Spinal cord (tissue), 9 donors: ENCODE results near the gene TARP.

Source experiments
- DNase-seq, 6 donors: peaks; one replicate each; pipeline versions ENCODE4 v3.0.0 to v3.0.0-alpha.2; 2013 to 2015; ENCODE audit warnings: low spot score in 6 of 6, low read depth in 4 of 6
- H3K27ac ChIP-seq: one replicate; pipeline ENCODE4 v1.5.1; 2013; ENCODE audit warnings: low read depth, low read length, control low read depth
- H3K27me3 ChIP-seq: one replicate; pipeline ENCODE4 v1.6.1; 2013; ENCODE audit warnings: low read length; ENCODE audit not compliant: control insufficient read depth, insufficient read depth
- H3K36me3 ChIP-seq: one replicate; pipeline ENCODE4 v1.6.1; 2013; ENCODE audit warnings: low read length; ENCODE audit not compliant: control insufficient read depth, insufficient read depth
- H3K4me1 ChIP-seq: one replicate; pipeline ENCODE4 v1.6.1; 2013; ENCODE audit warnings: low read length; ENCODE audit not compliant: control insufficient read depth, insufficient read depth
- H3K4me3 ChIP-seq: one replicate; pipeline ENCODE4 v1.5.1; 2013; ENCODE audit warnings: low read depth, low read length, control low read depth
- H3K9me3 ChIP-seq: one replicate; pipeline ENCODE4 v1.6.1; 2013; ENCODE audit warnings: low read length; ENCODE audit not compliant: control insufficient read depth, insufficient read depth
- WGBS: methylation state at CpG from one replicate; pipeline ENCODE4 v1.1.5; 2013; ENCODE audit warnings: missing lambda C conversion rate; ENCODE audit not compliant: insufficient coverage; 5-methylcytosine and 5-hydroxymethylcytosine counted together
- donor health status: healthy.

Gene TARP

GRCh38 chr7:38316733-38317360 lies 43.4 kb upstream of the TARP start:
- H3K4me1 ChIP-seq = no peaks in the 10 kb centered on the region
- no peak overlapping the region for H3K4me3 ChIP-seq
- H3K9me3 ChIP-seq = no peaks in the 10 kb centered on the region
- H3K36me3 ChIP-seq = no peaks in the 10 kb centered on the region
- 95% methylated on average over 4 of the region's 8 CpGs for WGBS
- DNase-seq = no peak
- H3K27ac ChIP-seq = no peak overlapping the region
- H3K27me3 ChIP-seq = no peaks in the 10 kb centered on the region

- no peak overlapping the region for H3K4me3 ChIP-seq
- no peaks in the 10 kb centered on the region for H3K27me3 ChIP-seq
- no peak overlapping the region for H3K27ac ChIP-seq
- no peaks in the 10 kb centered on the region for H3K36me3 ChIP-seq
- DNase-seq = no peak
- 100% methylated on average over 1 of the region's 3 CpGs for WGBS
- no peaks in the 10 kb centered on the region for H3K9me3 ChIP-seq
- H3K4me1 ChIP-seq = peaks cover 9% of the 10 kb centered on the region
These were observed 42.0 kb upstream of the TARP start for GRCh38 chr7:38315410-38315809.

DNA sequence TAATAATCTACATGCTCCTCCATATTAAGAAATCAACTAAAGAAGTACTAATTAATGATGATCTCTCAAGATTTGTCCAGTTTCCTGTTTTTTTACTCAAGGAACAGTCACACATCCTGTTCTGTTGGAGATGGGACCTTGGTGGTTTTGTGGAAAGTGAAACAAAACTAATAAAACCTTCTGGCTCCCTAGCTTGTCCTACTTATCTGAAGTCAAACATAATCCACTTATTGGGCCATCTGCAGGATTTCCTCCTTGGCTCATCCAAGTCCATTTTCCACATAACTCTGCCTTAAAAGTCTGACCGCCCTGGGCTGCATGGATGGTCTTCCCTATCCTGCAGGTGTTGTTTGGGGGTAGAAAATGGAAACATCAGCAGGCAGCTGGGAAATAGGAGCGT lies 39.4 kb upstream of the TARP start:
- no peak overlapping the region for H3K27ac ChIP-seq
- no peak for DNase-seq
- no CpG with 5 or more reads among the region's 2 CpGs for WGBS

DNA sequence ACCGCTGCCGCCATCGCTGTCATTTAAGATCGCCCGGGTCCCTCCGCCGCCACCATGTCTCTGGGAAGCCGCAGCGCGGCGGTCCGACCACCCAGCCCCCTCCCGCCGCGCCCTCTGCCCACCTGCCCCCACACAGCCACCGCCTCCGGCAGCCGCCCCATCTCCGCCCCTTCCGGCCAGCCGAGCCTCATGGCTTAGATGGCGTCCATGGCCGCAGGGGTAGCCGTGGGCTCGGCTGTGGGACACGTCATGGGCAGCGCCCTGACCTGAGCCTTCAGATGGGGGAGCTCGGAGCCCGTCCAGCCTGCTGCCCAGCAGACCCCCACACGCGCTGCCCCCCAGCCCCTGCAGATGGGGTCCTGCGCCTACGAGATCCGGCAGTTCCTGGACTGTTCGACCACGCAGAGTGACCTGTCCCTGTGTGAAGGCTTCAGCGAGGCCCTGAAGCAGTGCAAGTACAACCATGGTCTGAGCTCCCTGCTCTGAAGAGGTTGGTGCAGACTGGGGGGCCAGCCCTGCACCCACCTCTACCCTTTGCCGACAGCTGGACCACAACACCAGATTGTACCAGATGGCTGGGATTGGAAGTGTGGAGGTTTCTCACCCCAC lies 38.0 kb upstream of the TARP start:
- H3K27me3 ChIP-seq = no peaks in the 10 kb centered on the region
- 19% methylated on average over 32 of the region's 38 CpGs for WGBS

More for the DNA sequence above, 39.4 kb upstream of the TARP start:
- Histone ChIP-seq H3K36me3 (no peaks in the 10 kb centered on the region), H3K9me3 (no peaks in the 10 kb centered on the region), H3K4me3 (no peak overlapping the region), H3K4me1 (peaks cover 9% of the 10 kb centered on the region), H3K27me3 (no peaks in the 10 kb centered on the region)

DNA sequence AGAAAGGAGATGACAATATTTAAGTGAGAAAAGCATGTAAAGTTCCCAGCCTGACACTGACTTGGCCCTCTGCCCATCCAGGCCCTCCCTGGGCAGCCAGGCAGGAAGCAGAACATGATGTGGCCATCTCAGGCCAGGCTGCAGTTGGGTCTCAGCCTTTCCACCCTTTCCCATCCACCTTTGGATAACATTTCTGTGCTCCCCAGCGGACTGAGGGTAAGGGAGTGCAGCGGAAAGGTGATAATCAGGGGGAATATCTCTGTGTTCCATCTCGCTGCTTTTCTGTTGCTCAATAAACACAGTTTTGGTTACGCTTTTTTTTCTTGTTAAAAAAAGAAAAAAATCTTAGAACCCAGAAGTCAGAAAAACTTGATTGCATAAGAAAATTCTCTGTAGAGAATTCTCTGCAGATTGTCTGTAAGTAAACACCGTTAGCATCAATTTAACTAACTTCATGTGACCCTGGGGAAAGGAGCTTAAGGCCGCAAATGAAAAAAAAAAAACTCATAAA lies 37.2 kb upstream of the TARP start:
- Histone ChIP-seq H3K4me3 (peak overlapping the region; percentile 39), H3K27ac (no peak overlapping the region), H3K9me3 (no peaks in the 10 kb centered on the region), H3K36me3 (no peaks in the 10 kb centered on the region), H3K4me1 (peaks cover 9% of the 10 kb centered on the region), H3K27me3 (no peaks in the 10 kb centered on the region)
- no CpG with 5 or more reads among the region's 6 CpGs for WGBS
- peak in 2 of 6 donors; percentile 15 to 59 for DNase-seq

More for the DNA sequence above, 38.0 kb upstream of the TARP start:
- no peak overlapping the region for H3K27ac ChIP-seq
- H3K4me3 ChIP-seq = peak overlapping the region; percentile 39
- no peaks in the 10 kb centered on the region for H3K9me3 ChIP-seq
- peaks cover 9% of the 10 kb centered on the region for H3K4me1 ChIP-seq
- peak in 3 of 6 donors; percentile 13 to 76 (median 46) for DNase-seq
- no peaks in the 10 kb centered on the region for H3K36me3 ChIP-seq

DNA sequence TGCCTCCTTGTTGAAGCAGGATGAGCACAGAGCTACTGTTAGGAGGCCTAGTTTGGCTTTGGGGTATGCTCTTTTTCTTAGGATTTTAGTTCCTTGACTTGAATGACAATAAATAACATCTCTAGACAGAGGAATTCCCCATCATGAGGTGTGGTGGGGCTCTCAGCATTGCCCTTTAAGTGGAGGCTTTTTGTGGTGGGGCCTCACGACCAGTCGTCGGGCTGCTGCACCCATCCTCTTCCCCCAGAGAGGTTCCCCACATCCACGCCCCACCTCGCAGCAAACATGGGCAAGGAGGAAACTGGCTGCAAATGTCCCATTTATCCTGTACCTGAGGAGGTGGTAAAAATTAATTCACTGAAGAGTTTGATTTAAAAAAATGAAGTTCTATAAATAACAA lies 36.1 kb upstream of the TARP start:
- no peak for DNase-seq
- H3K27ac ChIP-seq = no peak overlapping the region
- H3K4me1 ChIP-seq = peaks cover 9% of the 10 kb centered on the region
- H3K27me3 ChIP-seq = no peaks in the 10 kb centered on the region
- H3K36me3 ChIP-seq = no peaks in the 10 kb centered on the region
- WGBS = no CpG with 5 or more reads among the region's 5 CpGs
- no peak overlapping the region for H3K4me3 ChIP-seq
- H3K9me3 ChIP-seq = no peaks in the 10 kb centered on the region

DNA sequence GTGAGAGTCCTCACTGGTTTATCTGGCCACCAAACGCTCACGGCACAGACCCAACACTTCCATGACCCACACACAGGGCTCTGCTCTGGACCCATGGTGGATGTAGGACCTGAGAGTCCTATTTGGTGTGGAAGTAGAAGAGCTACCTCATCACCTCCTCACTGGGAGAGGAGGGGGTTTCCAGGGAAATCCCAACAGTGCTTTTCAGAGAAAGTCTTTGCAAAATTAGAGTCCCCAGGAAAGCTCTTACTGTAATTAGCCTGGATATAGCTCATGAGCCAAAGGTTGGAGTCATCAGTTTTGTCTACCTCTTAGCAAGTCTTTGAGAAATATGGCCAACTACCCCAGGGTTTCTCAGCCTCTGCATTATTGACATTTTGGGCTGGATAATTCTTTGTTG lies 34.7 kb upstream of the TARP start:
- no CpG with 5 or more reads among the region's 2 CpGs for WGBS
- H3K27ac ChIP-seq = no peak overlapping the region

DNA sequence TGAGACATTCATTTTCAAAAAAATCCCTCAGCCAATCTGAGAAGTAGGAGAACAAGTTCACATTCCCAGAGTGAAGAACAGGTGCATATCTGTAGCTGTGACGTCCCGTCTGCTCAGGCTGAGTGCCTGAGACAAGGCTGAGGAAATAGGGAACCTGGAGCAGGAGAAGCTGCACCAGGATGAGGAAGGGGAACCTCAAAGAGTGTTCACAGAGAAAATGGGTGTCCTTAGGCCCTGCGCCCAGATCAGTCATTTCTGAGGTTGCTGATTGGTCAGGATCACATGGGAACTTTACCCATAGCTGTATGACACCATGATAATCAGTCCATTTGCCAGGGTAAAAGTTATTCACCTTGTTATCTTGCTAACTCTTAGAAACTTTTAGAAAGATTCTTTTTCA lies 34.2 kb upstream of the TARP start:
- WGBS = 96% methylated on average over 2 of the region's 3 CpGs
- H3K27me3 ChIP-seq = no peaks in the 10 kb centered on the region
- no peak overlapping the region for H3K27ac ChIP-seq
- DNase-seq = no peak
- H3K4me1 ChIP-seq = peaks cover 9% of the 10 kb centered on the region
- no peak overlapping the region for H3K4me3 ChIP-seq
- H3K9me3 ChIP-seq = no peaks in the 10 kb centered on the region
- no peaks in the 10 kb centered on the region for H3K36me3 ChIP-seq

More for the DNA sequence above, 34.7 kb upstream of the TARP start:
- H3K4me3 ChIP-seq = no peak overlapping the region
- no peaks in the 10 kb centered on the region for H3K27me3 ChIP-seq
- no peak for DNase-seq
- no peaks in the 10 kb centered on the region for H3K36me3 ChIP-seq
- peaks cover 9% of the 10 kb centered on the region for H3K4me1 ChIP-seq
- H3K9me3 ChIP-seq = no peaks in the 10 kb centered on the region

GRCh38 chr7:38306914-38307313 lies 33.5 kb upstream of the TARP start:
- DNase-seq = no peak
- no peak overlapping the region for H3K4me3 ChIP-seq
- H3K4me1 ChIP-seq = peaks cover 9% of the 10 kb centered on the region
- H3K9me3 ChIP-seq = no peaks in the 10 kb centered on the region
- no CpG with 5 or more reads among the region's 2 CpGs for WGBS
- no peaks in the 10 kb centered on the region for H3K27me3 ChIP-seq
- no peak overlapping the region for H3K27ac ChIP-seq
- no peaks in the 10 kb centered on the region for H3K36me3 ChIP-seq

GRCh38 chr7:38306171-38306570 lies 32.7 kb upstream of the TARP start:
- H3K4me1 ChIP-seq = peaks cover 3% of the 10 kb centered on the region
- DNase-seq = no peak
- H3K27me3 ChIP-seq = no peaks in the 10 kb centered on the region
- no peak overlapping the region for H3K27ac ChIP-seq
- no peaks in the 10 kb centered on the region for H3K9me3 ChIP-seq
- H3K4me3 ChIP-seq = no peak overlapping the region
- no CpG with 5 or more reads among the region's 3 CpGs for WGBS
- no peaks in the 10 kb centered on the region for H3K36me3 ChIP-seq
